Measurements from ENCODE around the gene STIM2.

DNA sequence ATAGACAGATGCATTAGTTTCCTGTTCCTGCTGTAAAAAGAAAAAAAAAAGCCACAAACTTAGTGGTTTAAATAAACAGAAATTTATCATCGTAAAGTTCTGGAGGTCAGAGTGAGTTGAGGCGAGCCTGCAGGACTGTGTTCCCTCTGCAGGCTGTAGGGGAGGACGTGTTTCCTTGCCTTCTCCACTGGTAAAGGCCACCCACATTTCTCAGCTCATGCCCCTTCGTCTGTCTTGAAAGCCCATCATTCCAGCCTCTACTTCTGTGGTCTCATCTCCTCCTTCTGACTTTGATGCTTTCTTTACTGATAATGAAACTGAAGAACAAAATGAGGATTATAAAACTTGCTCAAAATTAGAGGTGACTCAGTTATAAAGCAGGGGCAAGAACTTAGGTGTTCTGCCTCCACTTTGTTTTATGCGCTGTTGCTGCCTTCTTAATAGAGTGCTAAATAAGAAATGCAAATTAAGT is 143.0 kb downstream of the STIM2 start:
- no peak for TF ChIP-seq GATA3 (IDR thresholded peaks at IDR 0.05; ENCODE audit: low read depth, low read length)
- TF ChIP-seq GATA2 (IDR thresholded peaks at IDR 0.05; ENCODE audit: low read depth, low read length): no peak

All from SH-SY5Y (cell line).